Activated naive CD4-positive, alpha-beta T cell treated with anti-CD3 and anti-CD28 coated beads for 36 hours (primary cell): ENCODE results near the gene TDRD9. TPM values are rescaled to one million over a fixed set of nuclear protein-coding genes. Genes with fewer than 3 reads are reported as not detected.

Experiments
- CTCF ChIA-PET: fragments of 350-600 bp; sonication (Branson Sonifier 250); formaldehyde crosslinking; loops from one replicate; lab custom pipeline; 2021; ENCODE audit warnings: antibody characterized with exemption; lab: Charles Lee
- DNase-seq: peaks from one replicate; pipeline ENCODE4 v3.0.0-alpha.2; 2020
- H3K27ac Mint-ChIP-seq: one replicate; pipeline ENCODE4 v1.8.0; 2021; ENCODE audit warnings: mild to moderate bottlenecking, mixed read lengths
- H3K27me3 Mint-ChIP-seq: one replicate; pipeline ENCODE4 v1.8.0; 2021; ENCODE audit warnings: low read depth, mixed read lengths
- H3K36me3 Mint-ChIP-seq: one replicate; pipeline ENCODE4 v1.8.0; 2021; ENCODE audit warnings: low read depth, mixed read lengths
- H3K4me1 Mint-ChIP-seq: one replicate; pipeline ENCODE4 v1.8.0; 2021; ENCODE audit warnings: low read depth, mixed read lengths
- H3K4me3 Mint-ChIP-seq: one replicate; pipeline ENCODE4 v1.8.0; 2021; ENCODE audit warnings: mild to moderate bottlenecking, moderate library complexity, mixed read lengths
- H3K9me3 Mint-ChIP-seq: one replicate; pipeline ENCODE4 v1.8.0; 2021; ENCODE audit warnings: mixed read lengths
- intact Hi-C: fragments of 100-400 bp; cut with micrococcal nuclease; formaldehyde crosslinking; loops from one replicate; pipeline ENCODE4 v1.15.1; 2023
- total RNA-seq, 2 experiments: library from RNA; stranded (reverse); gene quantifications; one replicate each; pipeline ENCODE4 v1.2.3, GENCODE V29; 2021

Gene TDRD9
- total RNA-seq, 2 experiments from 2014 or later: 0.10 TPM; not detected in 1

DNA sequence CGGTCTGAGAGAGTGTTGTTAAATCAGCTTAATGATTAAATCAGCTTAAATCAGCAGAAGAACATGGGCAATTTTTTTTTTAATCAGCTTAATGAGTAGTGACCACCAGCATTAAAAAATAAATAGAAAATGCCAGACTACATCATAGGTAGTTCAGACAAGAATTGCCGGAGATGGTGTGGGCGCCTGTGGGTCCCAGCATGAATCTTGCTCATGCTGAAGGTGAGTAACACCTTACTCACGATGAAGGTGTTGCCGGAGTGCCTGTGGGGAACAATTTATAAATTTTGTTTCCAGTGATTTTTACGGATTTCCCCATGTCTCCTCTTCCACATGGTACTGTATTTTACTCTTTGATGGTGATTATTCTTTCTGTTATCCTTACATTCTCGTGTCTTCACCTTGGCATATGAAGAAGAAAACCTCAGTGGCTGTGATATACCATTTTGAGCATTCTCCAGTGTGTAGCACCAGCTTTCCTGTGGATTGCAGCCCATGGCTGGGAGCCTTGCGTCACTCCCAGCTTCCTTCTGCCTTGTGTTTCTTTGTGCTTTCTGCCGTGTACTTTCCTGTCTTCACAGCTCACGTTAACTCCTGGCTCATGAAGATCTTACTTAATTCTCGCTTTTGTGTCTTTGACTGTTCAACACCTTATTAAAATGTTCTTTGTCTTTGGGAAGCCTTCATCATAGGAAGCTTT is 4.7 kb downstream of the TDRD9 start:
- no peak overlapping the region for H3K4me3 Mint-ChIP-seq
- H3K27ac Mint-ChIP-seq: no peak overlapping the region
- no peaks in the 10 kb centered on the region for H3K36me3 Mint-ChIP-seq
- H3K9me3 Mint-ChIP-seq: no peaks in the 10 kb centered on the region
- no peaks in the 10 kb centered on the region for H3K27me3 Mint-ChIP-seq
- DNase-seq: no peak
- CTCF ChIA-PET: no interaction called here
- no peaks in the 10 kb centered on the region for H3K4me1 Mint-ChIP-seq
- intact Hi-C loops: no loop called here

- H3K9me3 Mint-ChIP-seq: no peaks in the 10 kb centered on the region
- CTCF ChIA-PET: interaction anchor here (1.0 kb wide), 2 partner anchors 14 to 25 kb away, joined by 3 read pairs; a partner anchor contains a TSS
- no peak for DNase-seq
- no peaks in the 10 kb centered on the region for H3K36me3 Mint-ChIP-seq
- no peaks in the 10 kb centered on the region for H3K27me3 Mint-ChIP-seq
- intact Hi-C loops: no loop called here
- H3K4me3 Mint-ChIP-seq: no peak overlapping the region
- no peaks in the 10 kb centered on the region for H3K4me1 Mint-ChIP-seq
- H3K27ac Mint-ChIP-seq: no peak overlapping the region
Measured at GRCh38 chr14:103935102-103935501, 6.8 kb downstream of the TDRD9 start.

DNA sequence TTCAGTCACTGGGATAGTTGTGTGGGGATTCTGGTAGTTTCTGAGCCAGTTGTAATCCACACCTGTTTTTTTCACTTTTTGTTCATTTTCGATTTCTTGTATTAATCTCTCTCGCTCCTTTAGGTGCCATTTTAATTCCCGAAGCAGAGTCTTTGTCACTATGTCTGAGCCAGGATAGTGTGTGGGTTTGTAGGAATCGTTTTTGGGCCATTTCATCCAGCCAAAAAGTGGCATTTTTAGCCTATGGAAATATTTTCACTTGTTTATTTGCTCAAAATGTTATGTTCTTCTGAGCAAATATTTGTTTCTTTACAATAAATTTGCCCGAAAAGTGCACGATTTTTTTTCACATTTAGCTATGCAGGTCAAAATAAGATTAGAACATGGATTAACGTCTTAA is 13.2 kb downstream of the TDRD9 start:
- H3K4me1 Mint-ChIP-seq: no peaks in the 10 kb centered on the region
- H3K4me3 Mint-ChIP-seq: no peak overlapping the region
- H3K27me3 Mint-ChIP-seq: peaks cover 14% of the 10 kb centered on the region
- intact Hi-C loops: no loop called here
- H3K27ac Mint-ChIP-seq: no peak overlapping the region
- DNase-seq: no peak
- CTCF ChIA-PET: no interaction called here
- no peaks in the 10 kb centered on the region for H3K36me3 Mint-ChIP-seq
- no peaks in the 10 kb centered on the region for H3K9me3 Mint-ChIP-seq

- no peaks in the 10 kb centered on the region for H3K9me3 Mint-ChIP-seq
- H3K4me3 Mint-ChIP-seq: no peak within 1 kb of the TSS
- H3K27ac Mint-ChIP-seq: no peak within 1 kb of the TSS
- no peaks in the 10 kb centered on the region for H3K36me3 Mint-ChIP-seq
- H3K4me1 Mint-ChIP-seq: no peaks in the 10 kb centered on the region
- no peak for DNase-seq
- intact Hi-C loops: no loop called here
- peaks cover 19% of the 10 kb centered on the region for H3K27me3 Mint-ChIP-seq
- CTCF ChIA-PET: interaction anchor here (0.5 to 0.7 kb wide), 2 partner anchors 11 to 124 kb away, joined by 3 read pairs; no protein-coding TSS in a partner anchor
Measured at GRCh38 chr14:103941973-103942736, 13.9 kb downstream of the TDRD9 start, which contains the start of gene RD3L. Gene RD3L (minus strand): TSS chr14:103942529. CDS start chr14:103941695, 834 bp downstream.

GRCh38 chr14:103943673-103944072 is 15.4 kb downstream of the TDRD9 start:
- CTCF ChIA-PET: no interaction called here
- DNase-seq: no peak
- peaks cover 22% of the 10 kb centered on the region for H3K27me3 Mint-ChIP-seq

DNA sequence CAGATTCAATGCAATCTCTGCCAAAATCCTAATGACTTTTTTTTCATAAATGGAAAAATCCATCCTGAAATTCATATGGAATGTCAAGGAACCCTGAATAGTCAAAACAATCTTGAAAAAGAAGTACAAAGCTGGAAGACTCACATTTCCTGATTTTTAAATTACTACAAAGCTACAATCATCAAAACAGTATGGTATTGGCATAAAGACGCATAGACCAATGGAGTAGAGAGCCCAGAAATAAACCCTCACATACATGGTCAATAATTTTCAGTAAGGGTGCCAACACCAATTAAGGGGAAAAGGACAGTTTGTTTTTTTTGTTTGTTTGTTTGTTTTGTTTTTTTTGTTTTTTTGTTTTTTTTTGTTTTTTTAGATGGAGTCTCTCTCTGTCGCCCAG is 18.7 kb downstream of the TDRD9 start:
- Mint-ChIP-seq H3K4me1 (no peaks in the 10 kb centered on the region), H3K4me3 (no peak overlapping the region), H3K9me3 (no peaks in the 10 kb centered on the region), H3K27me3 (peaks cover 21% of the 10 kb centered on the region), H3K36me3 (no peaks in the 10 kb centered on the region), H3K27ac (no peak overlapping the region)
- intact Hi-C loops: no loop called here
- CTCF ChIA-PET: no interaction called here
- DNase-seq: no peak

More at GRCh38 chr14:103943673-103944072, 15.4 kb downstream of the TDRD9 start:
- Mint-ChIP-seq H3K4me3 (no peak overlapping the region), H3K36me3 (no peaks in the 10 kb centered on the region), H3K27ac (no peak overlapping the region), H3K9me3 (no peaks in the 10 kb centered on the region), H3K4me1 (no peaks in the 10 kb centered on the region)
- intact Hi-C loops: no loop called here

DNA sequence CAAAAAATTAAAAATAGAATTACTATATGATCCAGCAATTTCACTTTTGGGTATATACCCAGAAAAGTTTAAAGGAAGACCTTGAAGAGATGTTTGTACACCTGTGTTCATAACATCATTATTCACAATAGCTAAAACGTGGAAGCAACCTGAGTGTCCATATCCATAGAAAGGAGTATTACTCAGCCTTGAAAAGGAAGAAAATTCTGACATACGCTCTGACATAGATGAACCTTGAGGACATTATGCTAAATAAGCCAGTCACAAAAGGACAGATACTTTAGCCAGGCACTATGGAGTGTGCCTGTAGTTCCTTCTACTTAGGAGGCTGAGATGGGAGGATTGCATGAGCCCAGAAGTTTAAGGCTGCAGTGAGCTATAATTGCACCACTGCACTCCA is 20.2 kb downstream of the TDRD9 start:
- Mint-ChIP-seq H3K27ac (no peak overlapping the region), H3K4me1 (no peaks in the 10 kb centered on the region), H3K9me3 (no peaks in the 10 kb centered on the region), H3K27me3 (peaks cover 21% of the 10 kb centered on the region), H3K4me3 (no peak overlapping the region), H3K36me3 (no peaks in the 10 kb centered on the region)
- CTCF ChIA-PET: no interaction called here
- intact Hi-C loops: no loop called here
- no peak for DNase-seq

DNA sequence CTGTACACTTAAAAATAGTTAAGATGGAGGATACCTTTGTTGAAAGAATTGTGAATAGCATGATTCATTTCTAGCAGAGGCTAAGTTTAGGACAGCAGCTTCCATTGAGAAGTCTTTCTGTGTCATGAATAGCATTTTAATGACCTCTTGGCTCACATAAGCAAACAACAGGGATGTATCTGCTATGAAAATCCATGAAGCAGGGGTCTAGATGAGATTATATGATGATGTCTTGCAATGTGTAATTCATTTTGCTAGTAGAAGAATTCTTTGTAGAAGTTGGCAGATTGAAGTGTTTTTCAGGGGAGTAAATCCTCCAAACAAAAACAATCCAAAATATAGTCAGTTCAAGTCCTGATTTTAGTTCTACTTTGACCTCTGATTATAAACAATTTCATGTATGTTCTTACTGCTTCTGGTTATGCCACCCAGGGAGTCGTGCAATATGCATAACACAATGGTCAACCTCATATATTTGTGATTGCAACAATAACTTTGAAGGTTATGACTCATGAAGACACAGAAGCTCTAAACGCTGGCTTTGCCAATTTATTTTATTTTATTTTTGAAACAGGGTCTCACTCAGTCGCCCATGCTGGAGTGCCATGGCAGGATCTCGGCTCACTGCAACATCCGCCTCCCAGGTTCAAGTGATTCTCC is 21.0 kb downstream of the TDRD9 start:
- intact Hi-C loops: no loop called here
- Mint-ChIP-seq H3K4me1 (no peaks in the 10 kb centered on the region), H3K9me3 (no peaks in the 10 kb centered on the region), H3K4me3 (no peak overlapping the region), H3K27ac (no peak overlapping the region), H3K27me3 (peaks cover 20% of the 10 kb centered on the region), H3K36me3 (no peaks in the 10 kb centered on the region)
- DNase-seq: no peak
- CTCF ChIA-PET: no interaction called here

DNA sequence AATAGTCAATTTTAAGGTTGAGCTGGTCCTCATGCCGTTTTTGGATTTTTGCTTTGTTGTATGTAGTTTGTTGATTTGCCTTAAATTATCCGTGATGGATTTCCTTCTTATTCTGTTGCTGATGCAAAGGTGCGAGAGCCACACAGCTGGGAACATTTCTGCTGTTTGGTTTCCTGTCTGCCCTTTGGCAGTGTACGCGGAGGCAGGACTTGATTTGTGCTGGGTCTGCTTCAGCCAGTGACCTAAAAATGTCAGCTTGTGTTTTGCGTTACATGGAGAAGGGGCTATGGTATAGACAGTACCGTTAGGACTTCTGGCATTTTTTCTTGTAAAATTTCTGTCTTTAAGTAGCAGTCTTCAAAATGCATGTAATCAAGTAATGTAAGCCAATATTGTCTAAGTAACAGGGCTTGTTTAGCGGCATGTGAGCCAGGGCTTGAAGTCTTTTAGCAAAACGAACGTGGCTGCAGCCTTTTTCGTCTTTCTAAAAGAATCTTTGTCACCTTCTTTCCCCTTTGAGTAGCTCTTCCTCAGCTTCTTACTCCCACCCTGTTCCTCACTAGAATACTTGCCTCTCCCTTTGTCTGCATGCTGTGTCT is 32.3 kb downstream of the TDRD9 start:
- Mint-ChIP-seq H3K4me1 (no peaks in the 10 kb centered on the region), H3K27me3 (no peaks in the 10 kb centered on the region), H3K27ac (no peak overlapping the region), H3K4me3 (no peak overlapping the region), H3K9me3 (no peaks in the 10 kb centered on the region), H3K36me3 (no peaks in the 10 kb centered on the region)
- DNase-seq: no peak
- CTCF ChIA-PET: no interaction called here
- intact Hi-C loops: no loop called here

- Mint-ChIP-seq H3K27me3 (no peaks in the 10 kb centered on the region), H3K9me3 (no peaks in the 10 kb centered on the region), H3K36me3 (no peaks in the 10 kb centered on the region), H3K27ac (no peak overlapping the region), H3K4me3 (no peak overlapping the region), H3K4me1 (no peaks in the 10 kb centered on the region)
- intact Hi-C loops: no loop called here
- CTCF ChIA-PET: no interaction called here
- no peak for DNase-seq
Measured at GRCh38 chr14:103961928-103962578, 33.8 kb downstream of the TDRD9 start.

DNA sequence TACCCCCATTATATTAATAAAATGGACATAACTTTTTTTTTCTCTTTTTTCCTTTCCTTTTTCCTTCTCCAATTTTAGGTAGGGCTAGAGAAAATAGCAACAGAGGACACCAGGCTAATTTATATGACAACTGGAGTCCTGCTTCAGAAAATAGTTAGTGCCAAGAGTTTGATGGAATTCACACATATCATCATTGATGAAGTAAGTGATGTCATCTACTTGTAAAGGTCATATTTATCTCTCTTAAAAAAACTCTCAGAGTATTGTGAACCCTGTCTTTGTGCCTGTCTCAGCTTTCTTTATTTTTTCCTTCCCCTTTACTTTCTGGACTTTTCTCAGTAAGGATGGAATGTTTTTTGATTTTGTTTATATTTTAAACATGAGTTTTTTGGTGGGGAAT is 38.4 kb downstream of the TDRD9 start:
- Mint-ChIP-seq H3K4me1 (no peaks in the 10 kb centered on the region), H3K36me3 (no peaks in the 10 kb centered on the region), H3K27ac (no peak overlapping the region), H3K4me3 (no peak overlapping the region), H3K9me3 (no peaks in the 10 kb centered on the region), H3K27me3 (no peaks in the 10 kb centered on the region)
- no peak for DNase-seq
- CTCF ChIA-PET: interaction anchor here (0.7 kb wide), 1 partner anchor 925 kb away, joined by 3 read pairs; no protein-coding TSS in a partner anchor
- intact Hi-C loops: no loop called here

GRCh38 chr14:103969961-103970360 is 41.7 kb downstream of the TDRD9 start:
- no peaks in the 10 kb centered on the region for H3K36me3 Mint-ChIP-seq
- CTCF ChIA-PET: no interaction called here
- H3K4me3 Mint-ChIP-seq: no peak overlapping the region
- intact Hi-C loops: no loop called here
- H3K27ac Mint-ChIP-seq: no peak overlapping the region
- H3K27me3 Mint-ChIP-seq: no peaks in the 10 kb centered on the region
- H3K4me1 Mint-ChIP-seq: no peaks in the 10 kb centered on the region
- no peak for DNase-seq
- no peaks in the 10 kb centered on the region for H3K9me3 Mint-ChIP-seq
